GM19397 (cell line): ENCODE results near the gene BARX1.
"Not testable (repeated sequence)": the region's sequence is repeated elsewhere in the genome, so short reads cannot be mapped to it uniquely, and the experiment has no call there.

ENCODE experiments used
- ATAC-seq: cut with Tn5 transposase; IDR thresholded peaks from one replicate; pipeline ENCODE4 v1.9.1; 2021; ENCODE audit warnings: mild to moderate bottlenecking, moderate library complexity; ENCODE audit not compliant: unreplicated experiment

Gene BARX1

GRCh38 chr9:93952784-93953495 is 2.2 kb downstream of the BARX1 start:
- no peak for ATAC-seq

DNA sequence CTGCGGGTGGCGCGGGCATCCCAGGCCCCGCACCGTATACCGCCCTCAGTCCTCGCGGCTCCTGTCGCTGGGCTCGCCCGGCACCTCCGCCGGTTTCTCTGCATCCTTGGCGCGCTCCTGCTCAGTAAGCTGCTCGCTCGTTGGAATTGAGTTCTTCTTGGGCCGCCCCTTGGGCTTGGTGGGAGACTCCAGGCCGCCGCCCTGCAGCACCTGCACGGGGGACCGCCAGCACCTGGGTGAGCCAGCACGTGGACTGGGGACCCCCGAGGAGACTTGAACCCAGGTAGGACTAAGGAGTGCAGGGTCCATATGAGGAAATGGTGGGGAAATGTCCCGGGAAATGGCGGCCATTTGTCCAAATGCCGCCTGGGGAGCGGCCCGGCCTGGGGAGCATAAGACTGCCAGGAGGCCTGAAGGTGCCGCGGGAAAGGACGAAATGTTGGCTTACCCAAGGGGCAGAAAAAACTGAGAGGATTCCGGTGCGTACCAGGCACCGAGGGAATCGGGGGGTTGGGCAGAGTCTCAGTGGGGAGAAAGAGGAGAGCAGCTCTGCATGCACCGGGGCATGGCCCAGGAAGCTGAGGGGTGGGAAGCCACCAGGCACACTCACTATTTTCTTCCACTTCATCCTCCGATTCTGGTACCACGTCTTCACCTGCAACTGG is 2.9 kb downstream of the BARX1 start:
- no peak for ATAC-seq

- no peak for ATAC-seq
Measured at GRCh38 chr9:93951655-93952118, 3.5 kb downstream of the BARX1 start.

- ATAC-seq = no peak
Measured at GRCh38 chr9:93950619-93951601, 4.2 kb downstream of the BARX1 start.

GRCh38 chr9:93949694-93950449 is 5.3 kb downstream of the BARX1 start:
- ATAC-seq = no peak

DNA sequence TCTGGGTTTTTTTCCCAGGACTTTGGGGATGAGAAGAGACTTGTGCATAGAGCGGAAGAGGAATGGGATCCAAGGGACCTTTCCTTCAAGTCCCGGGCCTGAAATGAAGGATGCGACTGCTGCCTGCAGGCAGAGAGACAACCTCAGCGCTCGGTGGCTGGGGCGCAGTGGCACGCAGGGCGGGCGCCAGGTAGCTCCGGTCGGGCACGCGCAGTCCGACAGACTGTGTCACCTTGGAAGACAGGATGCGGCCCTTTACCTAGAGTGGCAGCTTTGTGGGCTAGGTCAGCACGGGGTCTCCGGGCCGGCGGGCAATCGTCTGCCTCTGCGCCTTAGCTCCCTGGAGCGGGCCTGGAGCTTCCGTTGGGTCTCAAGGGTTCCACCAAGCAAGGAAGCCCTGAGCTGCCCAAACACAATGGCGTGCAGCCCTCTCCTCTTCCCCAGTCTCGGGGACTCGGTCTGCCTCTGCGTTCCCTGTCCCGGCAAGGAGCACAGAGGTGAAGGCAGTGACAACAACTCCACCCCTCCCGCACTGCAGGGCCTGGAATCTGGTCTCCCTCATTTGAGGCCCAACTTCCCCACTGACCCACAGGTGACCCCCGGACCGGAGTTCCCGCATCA is 6.0 kb downstream of the BARX1 start:
- no peak for ATAC-seq

DNA sequence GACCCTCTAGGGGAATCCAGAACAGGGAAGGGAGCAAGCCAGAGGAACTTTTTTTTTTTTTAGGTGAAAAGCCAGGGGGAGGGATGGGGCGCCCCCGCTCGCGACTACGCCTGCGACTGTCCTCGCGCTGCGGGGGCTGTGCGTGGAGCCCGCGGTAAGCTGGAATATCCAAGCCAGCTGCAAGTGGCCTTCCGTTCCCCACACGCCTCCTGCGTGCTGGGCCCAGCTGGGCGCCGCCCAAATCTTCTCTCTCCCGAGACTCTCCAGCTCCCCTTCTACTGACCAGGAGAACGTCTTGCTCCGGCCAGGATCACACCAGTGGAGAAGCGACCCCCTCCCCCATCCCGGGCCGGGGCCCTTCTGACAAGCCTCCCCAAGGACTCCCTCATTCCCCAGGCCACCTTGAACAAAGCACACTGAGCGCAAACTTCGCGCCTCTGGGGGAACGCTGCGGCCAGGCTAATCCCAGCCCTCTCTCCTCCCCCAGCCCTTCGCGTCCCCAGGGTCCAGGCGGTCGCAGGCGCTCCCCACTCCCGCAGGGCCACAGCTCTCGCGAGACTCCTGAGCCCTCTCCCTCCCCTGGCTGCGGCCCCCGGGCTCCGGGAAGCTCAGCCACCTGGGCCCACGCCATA is 6.6 kb downstream of the BARX1 start:
- ATAC-seq = no peak

DNA sequence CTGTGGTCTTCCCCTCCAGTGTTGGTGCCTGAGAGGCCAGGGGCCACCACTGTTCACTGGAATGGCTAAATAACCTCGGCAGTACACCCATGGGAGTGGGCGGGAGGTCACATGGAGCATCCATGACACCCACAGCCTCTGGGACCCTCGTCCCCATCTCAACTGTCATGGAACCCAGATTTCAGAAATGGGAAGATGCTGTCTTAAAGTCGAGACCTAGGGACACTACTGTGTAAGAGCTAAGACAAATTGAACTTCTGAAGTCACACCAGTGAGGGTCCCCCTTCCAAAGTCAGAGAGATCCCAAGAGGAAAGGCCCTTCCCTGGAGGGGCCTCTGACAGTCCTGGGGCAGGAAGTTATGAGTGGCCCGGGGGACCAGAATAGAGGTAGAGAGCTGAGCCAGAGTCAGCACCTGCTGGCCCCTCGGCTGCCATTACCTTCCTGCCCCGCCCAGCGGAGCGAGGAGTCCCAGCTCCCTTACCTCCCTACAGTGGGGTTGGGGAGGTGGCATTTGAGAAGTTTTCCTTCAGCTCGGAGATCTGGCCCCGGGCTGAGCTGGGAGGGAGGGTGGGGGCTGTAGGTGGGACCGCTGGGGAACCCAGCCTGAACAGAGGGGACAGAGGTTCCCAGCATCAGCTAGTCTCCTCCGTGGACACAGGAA is 7.6 kb downstream of the BARX1 start:
- no peak for ATAC-seq

DNA sequence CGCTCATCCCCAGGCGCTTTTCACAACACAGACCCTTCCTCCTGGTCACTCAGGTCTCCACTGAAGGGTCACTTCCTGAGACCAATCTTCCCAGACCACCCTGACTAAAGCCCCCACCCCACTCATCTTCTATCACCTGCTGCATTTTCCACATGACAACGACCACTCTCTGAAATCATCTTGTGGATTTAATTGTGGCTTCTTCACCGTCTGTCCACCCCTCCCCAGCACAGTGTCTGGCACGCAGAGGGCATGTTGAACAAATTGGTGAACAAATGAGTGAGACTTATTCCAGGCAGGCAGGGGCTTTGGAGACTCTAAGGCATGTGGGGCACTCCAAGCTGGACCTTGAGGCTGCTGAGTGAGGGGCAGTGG is 8.8 kb downstream of the BARX1 start:
- ATAC-seq = no peak

GRCh38 chr9:93945400-93946337 is 9.5 kb downstream of the BARX1 start:
- no peak for ATAC-seq

DNA sequence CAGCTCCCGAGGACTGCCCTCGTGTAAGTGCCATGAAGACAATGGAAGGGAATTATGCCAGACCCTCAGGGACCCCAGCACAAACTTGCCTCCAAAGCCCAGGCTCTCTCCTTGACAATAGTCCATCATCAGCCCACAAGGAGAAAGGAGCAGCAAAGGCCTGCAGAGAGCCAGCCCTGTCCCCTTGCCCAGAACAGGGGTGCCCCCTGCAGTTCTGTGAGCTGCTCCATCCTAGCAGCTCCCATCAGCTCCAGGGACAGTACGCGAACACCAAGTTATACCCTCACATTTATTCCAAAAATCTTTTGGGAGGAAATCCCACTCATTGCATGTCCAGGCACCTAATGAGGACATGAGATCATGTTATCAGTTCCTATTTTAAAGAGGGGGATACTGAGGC is 11.1 kb downstream of the BARX1 start:
- ATAC-seq = no peak

DNA sequence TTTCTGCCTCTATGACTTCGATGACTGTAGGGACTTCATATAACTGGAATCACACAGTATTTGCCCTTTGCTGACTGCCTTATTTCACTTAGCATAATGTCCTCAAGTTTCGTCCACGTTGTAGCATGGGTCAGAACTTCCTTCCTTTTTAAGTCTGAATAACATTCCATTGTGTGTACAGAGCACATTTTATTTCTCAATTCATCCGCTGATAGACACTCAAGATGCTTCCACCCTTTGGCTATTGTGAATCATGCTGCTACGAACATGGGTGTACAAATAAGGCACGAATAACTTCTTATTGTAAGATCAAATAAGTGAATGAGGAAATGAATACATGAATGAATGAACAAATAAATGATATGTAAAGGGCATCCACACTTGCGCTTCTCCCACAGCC is 13.0 kb downstream of the BARX1 start:
- ATAC-seq = no peak

DNA sequence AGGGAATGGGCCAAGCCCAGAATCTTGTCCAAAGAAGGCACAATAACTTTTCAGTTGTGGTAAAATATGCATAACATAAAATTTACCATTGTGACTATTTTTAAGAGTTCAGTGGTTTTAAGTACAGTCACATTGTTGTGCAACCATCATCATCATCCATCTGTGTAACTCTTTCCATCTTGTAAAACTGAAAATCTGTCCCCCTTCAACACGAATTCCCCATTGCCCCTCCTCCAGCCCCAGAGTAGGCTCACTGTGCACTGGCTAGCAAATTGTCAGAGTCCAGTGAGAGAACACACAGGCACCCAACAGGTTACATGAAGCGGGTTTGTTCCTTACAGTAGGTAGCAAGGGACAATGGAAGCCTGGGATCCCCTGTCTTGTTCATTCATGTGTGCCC is 13.7 kb downstream of the BARX1 start:
- no peak for ATAC-seq

- no peak for ATAC-seq
Measured at GRCh38 chr9:93940951-93941350, 14.2 kb downstream of the BARX1 start.

DNA sequence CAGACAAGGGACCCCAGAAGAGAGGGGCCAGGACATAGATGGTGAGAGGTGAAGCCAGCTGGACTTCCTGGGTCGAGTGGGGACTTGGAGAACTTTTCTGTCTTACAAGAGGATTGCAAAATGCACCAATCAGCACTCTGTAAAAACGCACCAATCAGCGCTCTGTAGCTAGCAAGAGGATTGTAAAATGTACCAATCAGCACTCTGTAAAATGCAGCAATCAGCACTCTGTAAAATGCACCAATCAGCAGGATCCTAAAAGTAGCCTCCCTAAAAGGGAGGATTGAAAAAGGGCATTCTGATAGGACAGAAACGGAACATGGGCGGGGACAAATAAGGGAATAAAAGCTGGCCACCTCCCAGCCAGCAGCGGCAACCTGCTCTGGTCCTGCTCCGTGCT is 15.6 kb downstream of the BARX1 start:
- ATAC-seq = not testable (repeated sequence)

DNA sequence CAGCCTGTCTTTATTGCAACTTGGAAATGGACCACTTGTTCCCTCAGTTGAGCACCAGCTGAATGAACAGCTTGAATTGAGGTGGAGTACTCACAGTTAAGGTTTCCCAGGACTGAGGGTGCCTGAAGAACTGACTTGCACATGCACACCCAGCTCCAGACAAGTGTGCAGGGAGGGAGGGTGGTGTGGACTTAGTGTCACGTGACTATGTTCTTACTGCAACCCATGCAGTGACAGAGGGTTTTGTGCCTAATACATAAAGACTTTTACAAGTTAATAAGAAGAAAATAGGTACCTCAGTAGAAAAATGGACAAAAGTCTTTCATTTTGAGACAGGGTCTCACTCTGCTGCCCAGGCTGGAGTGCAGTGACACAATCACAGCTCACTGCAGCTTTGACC is 18.0 kb downstream of the BARX1 start:
- ATAC-seq = no peak

DNA sequence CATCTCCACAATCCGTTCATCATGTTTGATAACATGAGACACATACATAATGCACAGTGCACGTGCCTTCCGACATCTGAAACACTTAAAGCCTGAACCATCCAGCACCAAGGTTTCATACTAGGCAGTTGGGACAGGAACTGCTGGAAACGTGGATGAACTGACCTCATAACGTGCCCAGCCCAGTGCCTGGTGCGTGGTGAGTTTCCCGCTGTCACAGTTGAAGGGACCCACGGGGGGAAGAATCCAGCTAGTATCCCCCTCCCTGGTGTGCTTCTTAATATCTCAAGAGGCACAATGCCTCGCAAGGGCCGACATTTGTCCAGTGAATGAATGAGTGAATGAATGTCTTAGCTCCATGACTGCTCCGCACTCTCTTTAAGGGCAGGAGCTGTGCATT is 23.2 kb downstream of the BARX1 start:
- ATAC-seq = no peak

GRCh38 chr9:93930070-93930469 is 25.1 kb downstream of the BARX1 start:
- ATAC-seq = no peak
